ENCODE data around the gene MGAT4B. TPM values are rescaled to one million over a fixed set of nuclear protein-coding genes. Genes with fewer than 3 reads are reported as not detected.

Gene MGAT4B
- total and polyA plus RNA-seq, 2 donors (not counting 1 experiment from before 2014, with no cell fraction given) = 157 to 172 TPM

DNA sequence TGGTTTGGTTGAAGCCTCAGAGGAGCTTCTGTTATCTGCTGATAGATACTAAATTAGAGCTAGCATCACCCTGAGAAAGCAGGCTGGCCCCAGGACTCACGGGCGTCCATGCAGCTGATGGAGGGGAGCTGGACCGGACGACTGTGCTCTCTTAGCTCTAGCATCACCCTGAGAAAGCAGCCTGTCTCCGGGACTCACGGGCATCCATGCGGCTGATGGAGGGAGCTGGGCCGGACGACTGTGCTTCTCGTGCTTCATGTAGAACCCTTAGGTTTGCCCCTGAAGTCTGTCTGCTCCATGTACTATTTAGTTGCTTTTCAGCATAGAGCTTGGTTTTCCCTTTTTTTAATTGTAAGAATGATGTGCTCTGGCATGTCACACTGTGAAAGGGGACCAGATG, 29.2 kb downstream of the MGAT4B start:
- Histone ChIP-seq H3K36me3 (ENCODE audit: control insufficient read depth, insufficient read depth, low read length) (peaks cover 10% of the 10 kb centered on the region), H3K9me3 (ENCODE audit: control insufficient read depth, insufficient read depth, low read depth, low read length) (no peaks in the 10 kb centered on the region), H4K20me1 (ENCODE audit: control insufficient read depth, extremely low read depth, insufficient read depth, low read length) (no peaks in the 10 kb centered on the region), H3K4me1 (ENCODE audit: control insufficient read depth, extremely low read depth, insufficient read depth, low read length) (no peaks in the 10 kb centered on the region), H2AFZ (ENCODE audit: low read length) (no peak overlapping the region), H3K27ac (ENCODE audit: insufficient read depth, low read length) (no peak overlapping the region), H3K4me3 (replicated peaks in 1 of 4; ENCODE audit: control extremely low read depth in 1 of 4, insufficient read depth in 1 of 4, low read depth in 3 of 4, low read length in 4 of 4) (no peak overlapping the region), H3K4me2 (ENCODE audit: extremely low read depth, insufficient read depth, low read length) (no peak overlapping the region), H3K27me3 (ENCODE audit: control insufficient read depth, insufficient read depth, low read length) (no peaks in the 10 kb centered on the region), H3K79me2 (ENCODE audit: control insufficient read depth, insufficient read depth, low read length) (no peaks in the 10 kb centered on the region), H3K9ac (ENCODE audit: insufficient read depth, low read length) (no peak overlapping the region)
- TF ChIP-seq EZH2 (IDR thresholded peaks at IDR 0.05; ENCODE audit: low read length, missing control alignments) = no peak
- TF ChIP-seq, protein P1, sequence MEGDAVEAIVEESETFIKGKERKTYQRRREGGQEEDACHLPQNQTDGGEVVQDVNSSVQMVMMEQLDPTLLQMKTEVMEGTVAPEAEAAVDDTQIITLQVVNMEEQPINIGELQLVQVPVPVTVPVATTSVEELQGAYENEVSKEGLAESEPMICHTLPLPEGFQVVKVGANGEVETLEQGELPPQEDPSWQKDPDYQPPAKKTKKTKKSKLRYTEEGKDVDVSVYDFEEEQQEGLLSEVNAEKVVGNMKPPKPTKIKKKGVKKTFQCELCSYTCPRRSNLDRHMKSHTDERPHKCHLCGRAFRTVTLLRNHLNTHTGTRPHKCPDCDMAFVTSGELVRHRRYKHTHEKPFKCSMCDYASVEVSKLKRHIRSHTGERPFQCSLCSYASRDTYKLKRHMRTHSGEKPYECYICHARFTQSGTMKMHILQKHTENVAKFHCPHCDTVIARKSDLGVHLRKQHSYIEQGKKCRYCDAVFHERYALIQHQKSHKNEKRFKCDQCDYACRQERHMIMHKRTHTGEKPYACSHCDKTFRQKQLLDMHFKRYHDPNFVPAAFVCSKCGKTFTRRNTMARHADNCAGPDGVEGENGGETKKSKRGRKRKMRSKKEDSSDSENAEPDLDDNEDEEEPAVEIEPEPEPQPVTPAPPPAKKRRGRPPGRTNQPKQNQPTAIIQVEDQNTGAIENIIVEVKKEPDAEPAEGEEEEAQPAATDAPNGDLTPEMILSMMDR (conservative IDR thresholded peaks at IDR 0.05 in 1 of 2, IDR thresholded peaks at IDR 0.05 in 1 of 2; ENCODE audit: low read depth in 1 of 2, low read length in 2 of 2) = no peak
- DNase-seq (ENCODE audit: low read depth in 2 of 2) = no peak

DNA sequence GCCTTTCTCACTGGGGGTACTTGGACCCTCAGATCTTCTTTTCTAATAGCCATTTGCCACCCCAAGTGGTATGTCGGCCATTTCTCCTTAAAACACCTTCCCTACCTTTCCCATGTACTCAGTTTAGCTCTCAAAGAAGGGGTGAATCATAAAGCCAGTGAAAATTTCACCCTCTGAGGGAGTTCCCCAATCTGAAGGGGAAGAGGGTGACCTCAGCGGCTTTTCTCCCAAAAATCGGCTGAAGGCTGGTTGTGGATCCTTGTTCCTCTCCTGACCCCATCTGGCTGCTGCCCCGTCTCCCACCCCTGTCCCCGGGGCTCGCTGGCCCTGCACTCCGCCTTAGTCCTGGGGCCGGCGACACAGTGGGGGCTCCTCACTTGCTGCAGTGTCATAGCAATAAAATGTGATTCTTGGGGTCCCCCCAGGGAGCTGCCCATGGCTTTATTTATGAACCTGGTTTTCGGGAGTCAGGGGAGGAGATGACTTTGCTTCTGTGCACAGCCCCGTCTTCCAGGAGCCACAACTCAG, 30.2 kb downstream of the MGAT4B start:
- H3K27me3 ChIP-seq (ENCODE audit: control insufficient read depth, insufficient read depth, low read length) = no peaks in the 10 kb centered on the region
- no peaks in the 10 kb centered on the region for H3K79me2 ChIP-seq (ENCODE audit: control insufficient read depth, insufficient read depth, low read length)
- H3K36me3 ChIP-seq (ENCODE audit: control insufficient read depth, insufficient read depth, low read length) = peaks cover 13% of the 10 kb centered on the region
- H3K9me3 ChIP-seq (ENCODE audit: control insufficient read depth, insufficient read depth, low read depth, low read length) = no peaks in the 10 kb centered on the region
- no peaks in the 10 kb centered on the region for H3K4me1 ChIP-seq (ENCODE audit: control insufficient read depth, extremely low read depth, insufficient read depth, low read length)
- no peak for DNase-seq (ENCODE audit: low read depth in 2 of 2)
- no peak overlapping the region for H3K9ac ChIP-seq (ENCODE audit: insufficient read depth, low read length)
- no peak overlapping the region for H3K4me3 ChIP-seq (replicated peaks in 1 of 4; ENCODE audit: control extremely low read depth in 1 of 4, insufficient read depth in 1 of 4, low read depth in 3 of 4, low read length in 4 of 4)
- H3K4me2 ChIP-seq (ENCODE audit: extremely low read depth, insufficient read depth, low read length) = no peak overlapping the region
- TF ChIP-seq, protein P1 (conservative IDR thresholded peaks at IDR 0.05 in 1 of 2, IDR thresholded peaks at IDR 0.05 in 1 of 2; ENCODE audit: low read depth in 1 of 2, low read length in 2 of 2) = no peak
- TF ChIP-seq EZH2 (IDR thresholded peaks at IDR 0.05; ENCODE audit: low read length, missing control alignments) = no peak
- no peak overlapping the region for H2AFZ ChIP-seq (ENCODE audit: low read length)
- H3K27ac ChIP-seq (ENCODE audit: insufficient read depth, low read length) = no peak overlapping the region
- H4K20me1 ChIP-seq (ENCODE audit: control insufficient read depth, extremely low read depth, insufficient read depth, low read length) = no peaks in the 10 kb centered on the region

DNA sequence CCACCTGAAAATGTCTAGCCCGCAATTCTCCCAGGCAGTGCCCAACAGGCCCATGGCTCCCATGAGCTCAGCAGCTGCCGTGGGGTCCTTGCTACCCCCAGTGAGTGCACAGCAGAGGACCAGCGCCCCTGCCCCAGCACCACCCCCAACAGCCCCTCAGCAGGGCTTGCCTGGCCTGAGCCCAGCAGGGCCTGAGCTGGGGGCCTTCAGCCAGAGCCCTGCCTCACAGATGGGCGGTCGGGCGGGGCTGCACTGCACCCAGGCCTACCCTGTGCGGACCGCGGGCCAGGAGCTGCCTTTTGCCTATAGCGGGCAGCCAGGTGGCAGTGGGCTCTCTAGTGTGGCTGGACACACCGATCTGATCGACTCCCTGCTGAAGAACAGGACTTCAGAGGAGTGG, 32.2 kb downstream of the MGAT4B start:
- Histone ChIP-seq H2AFZ (ENCODE audit: low read length) (no peak overlapping the region), H3K27me3 (ENCODE audit: control insufficient read depth, insufficient read depth, low read length) (no peaks in the 10 kb centered on the region)
- no peak for TF ChIP-seq EZH2 (IDR thresholded peaks at IDR 0.05; ENCODE audit: low read length, missing control alignments)
- TF ChIP-seq, protein P1 (conservative IDR thresholded peaks at IDR 0.05 in 1 of 2, IDR thresholded peaks at IDR 0.05 in 1 of 2; ENCODE audit: low read depth in 1 of 2, low read length in 2 of 2) = no peak

More for the DNA sequence above, 32.2 kb downstream of the MGAT4B start:
- DNase-seq (ENCODE audit: low read depth in 2 of 2) = no peak
- Histone ChIP-seq H3K4me2 (ENCODE audit: extremely low read depth, insufficient read depth, low read length) (no peak overlapping the region), H3K79me2 (ENCODE audit: control insufficient read depth, insufficient read depth, low read length) (no peaks in the 10 kb centered on the region), H3K36me3 (ENCODE audit: control insufficient read depth, insufficient read depth, low read length) (peaks cover 15% of the 10 kb centered on the region), H3K4me1 (ENCODE audit: control insufficient read depth, extremely low read depth, insufficient read depth, low read length) (no peaks in the 10 kb centered on the region), H3K9ac (ENCODE audit: insufficient read depth, low read length) (no peak overlapping the region), H3K9me3 (ENCODE audit: control insufficient read depth, insufficient read depth, low read depth, low read length) (no peaks in the 10 kb centered on the region), H3K27ac (ENCODE audit: insufficient read depth, low read length) (no peak overlapping the region), H4K20me1 (ENCODE audit: control insufficient read depth, extremely low read depth, insufficient read depth, low read length) (no peaks in the 10 kb centered on the region), H3K4me3 (replicated peaks in 1 of 4; ENCODE audit: control extremely low read depth in 1 of 4, insufficient read depth in 1 of 4, low read depth in 3 of 4, low read length in 4 of 4) (no peak overlapping the region)

Data from fibroblast of lung (primary cell).